GM18505 (cell line): Measurements from ENCODE around the gene VSX2.
"Not testable (repeated sequence)": the region's sequence is repeated elsewhere in the genome, so short reads cannot be mapped to it uniquely, and the experiment has no call there.

Experiments used
- ATAC-seq: cut with Tn5 transposase; IDR thresholded peaks from one replicate; pipeline ENCODE4 v1.9.1; 2021; ENCODE audit not compliant: unreplicated experiment
- POLR2A ChIP-seq: IDR thresholded peaks from 4 replicates; pipeline ENCODE4 v1.6.1; 2011; ENCODE audit warnings: borderline replicate concordance; ENCODE audit not compliant: insufficient read depth, insufficient read length; ENCODE audit errors: extremely low read depth

VSX2 gene

GRCh38 chr14:74257941-74258763 lies 18.9 kb downstream of the VSX2 start:
- no peak for ATAC-seq
- no peak for TF ChIP-seq POLR2A

GRCh38 chr14:74258764-74259035 lies 19.5 kb downstream of the VSX2 start:
- ATAC-seq: no peak
- TF ChIP-seq POLR2A: no peak

- no peak for TF ChIP-seq POLR2A
- ATAC-seq: no peak
These were observed 20.3 kb downstream of the VSX2 start for GRCh38 chr14:74259513-74259912.

- no peak for ATAC-seq
- TF ChIP-seq POLR2A: no peak
These were observed 21.4 kb downstream of the VSX2 start for GRCh38 chr14:74260525-74261233.

GRCh38 chr14:74261288-74261687 lies 22.0 kb downstream of the VSX2 start:
- no peak for TF ChIP-seq POLR2A

GRCh38 chr14:74262076-74262475 lies 22.8 kb downstream of the VSX2 start:
- no peak for ATAC-seq
- TF ChIP-seq POLR2A: no peak

More at GRCh38 chr14:74261288-74261687, 22.0 kb downstream of the VSX2 start:
- ATAC-seq: no peak

- no peak for TF ChIP-seq POLR2A
- no peak for ATAC-seq
These were observed 23.9 kb downstream of the VSX2 start for GRCh38 chr14:74263181-74263580.

- no peak for ATAC-seq
- no peak for TF ChIP-seq POLR2A
These were observed 24.7 kb downstream of the VSX2 start for GRCh38 chr14:74263921-74264320.

- no peak for ATAC-seq
- no peak for TF ChIP-seq POLR2A
These were observed 26.2 kb downstream of the VSX2 start for GRCh38 chr14:74265301-74265965.

- ATAC-seq: no peak
- TF ChIP-seq POLR2A: no peak
These were observed 28.3 kb downstream of the VSX2 start for GRCh38 chr14:74267588-74267987.

- ATAC-seq: not testable (repeated sequence)
These were observed 31.3 kb downstream of the VSX2 start for GRCh38 chr14:74270382-74271177.

- ATAC-seq: no peak
- TF ChIP-seq POLR2A: no peak
These were observed 32.1 kb downstream of the VSX2 start for GRCh38 chr14:74271365-74271764.

GRCh38 chr14:74275241-74275841 lies 36.1 kb downstream of the VSX2 start:
- no peak for TF ChIP-seq POLR2A
- ATAC-seq: no peak
